HK-2 (cell line): Measurements from ENCODE around the gene AQP10.
"Not testable (repeated sequence)": the region's sequence is repeated elsewhere in the genome, so short reads cannot be mapped to it uniquely, and the experiment has no call there.

Source experiments
- DNase-seq: peaks from one replicate; pipeline ENCODE4 v3.0.0-alpha.2; 2018; ENCODE audit not compliant: unreplicated experiment

The AQP10 gene

GRCh38 chr1:154324241-154324640 is 3.3 kb downstream of the AQP10 start:
- DNase-seq, result no peak

GRCh38 chr1:154324669-154325582 is 4.0 kb downstream of the AQP10 start, which contains the start of gene ATP8B2:
Gene ATP8B2 (plus strand): TSS chr1:154325525. CDS start chr1:154328142, 2,617 bp downstream.
- DNase-seq, result peak; percentile 84

- peak; percentile 81 for DNase-seq
Observed at GRCh38 chr1:154325583-154326545, 5.0 kb downstream of the AQP10 start.

GRCh38 chr1:154326546-154327465 is 5.9 kb downstream of the AQP10 start:
- no peak for DNase-seq

- no peak for DNase-seq
Observed at GRCh38 chr1:154327466-154328317, 6.8 kb downstream of the AQP10 start.

GRCh38 chr1:154328318-154329151 is 7.6 kb downstream of the AQP10 start:
- DNase-seq, result no peak

GRCh38 chr1:154329152-154329521 is 8.2 kb downstream of the AQP10 start:
- no peak for DNase-seq

GRCh38 chr1:154329551-154330131 is 8.7 kb downstream of the AQP10 start:
- no peak for DNase-seq

- DNase-seq, result no peak
Observed at GRCh38 chr1:154330669-154331068, 9.8 kb downstream of the AQP10 start.

- no peak for DNase-seq
Observed at GRCh38 chr1:154334079-154335024, 13.5 kb downstream of the AQP10 start.

GRCh38 chr1:154335025-154335714 is 14.3 kb downstream of the AQP10 start:
- DNase-seq, result peak; percentile 67

GRCh38 chr1:154337253-154337894 is 16.5 kb downstream of the AQP10 start:
- DNase-seq, result no peak

- DNase-seq, result no peak
Observed at GRCh38 chr1:154338875-154339274, 18.0 kb downstream of the AQP10 start.

GRCh38 chr1:154341366-154341765 is 20.5 kb downstream of the AQP10 start:
- DNase-seq, result not testable (repeated sequence)

GRCh38 chr1:154342132-154342531 is 21.2 kb downstream of the AQP10 start:
- no peak for DNase-seq

GRCh38 chr1:154342836-154343472 is 22.1 kb downstream of the AQP10 start:
- DNase-seq, result no peak
